Trophoblast cell (in vitro differentiated cells and primary cell): ENCODE data around the gene GCN1.
A peak's percentile ranks its signal among the peaks of the same experiment; 100 is the strongest.

ENCODE experiments used
- DNase-seq, 2 donors: peaks; one replicate each; pipeline ENCODE4 v3.0.0-alpha.2; 2016
- H2AFZ ChIP-seq: 2 replicates; pipeline ENCODE4 v1.6.1; 2013; ENCODE audit warnings: low read length, moderate library complexity, mild to moderate bottlenecking; ENCODE audit not compliant: insufficient read depth, poor library complexity
- H2AK5ac ChIP-seq: 2 replicates; pipeline ENCODE4 v1.6.1; 2013; ENCODE audit warnings: mild to moderate bottlenecking, low read length
- H2BK120ac ChIP-seq: 2 replicates; pipeline ENCODE4 v1.6.1; 2013; ENCODE audit warnings: low read length, mild to moderate bottlenecking, moderate library complexity; ENCODE audit not compliant: insufficient read depth, poor library complexity
- H2BK12ac ChIP-seq: 2 replicates; pipeline ENCODE4 v1.6.1; 2013; ENCODE audit warnings: mild to moderate bottlenecking, low read length, moderate library complexity
- H2BK5ac ChIP-seq: 2 replicates; pipeline ENCODE4 v1.6.1; 2013; ENCODE audit warnings: low read length, low read depth, moderate library complexity, mild to moderate bottlenecking; ENCODE audit not compliant: poor library complexity
- H3K14ac ChIP-seq: 2 replicates; pipeline ENCODE4 v1.6.1; 2013; ENCODE audit warnings: mild to moderate bottlenecking, low read length
- H3K18ac ChIP-seq: 2 replicates; pipeline ENCODE4 v1.6.1; 2013; ENCODE audit warnings: mild to moderate bottlenecking, low read length
- H3K23ac ChIP-seq: 2 replicates; pipeline ENCODE4 v1.6.1; 2013; ENCODE audit warnings: low read length
- H3K27ac ChIP-seq: 2 replicates; pipeline ENCODE4 v1.5.1; 2013; ENCODE audit warnings: low read depth, mild to moderate bottlenecking, inconsistent platforms, low read length, moderate library complexity
- H3K27me3 ChIP-seq: 2 replicates; pipeline ENCODE4 v1.6.1; 2013; ENCODE audit warnings: inconsistent platforms, mild to moderate bottlenecking, low read length, moderate library complexity; ENCODE audit not compliant: insufficient read depth
- H3K36me3 ChIP-seq, 2 experiments: 1 replicate in 1 of 2; 2 replicates in 1 of 2; pipeline ENCODE4 v1.6.1; 2013; ENCODE audit warnings: low read length in 2 of 2, mild to moderate bottlenecking in 2 of 2, moderate library complexity in 1 of 2; ENCODE audit not compliant: insufficient read depth in 2 of 2, control insufficient read depth in 1 of 2
- H3K4ac ChIP-seq: 2 replicates; pipeline ENCODE4 v1.6.1; 2013; ENCODE audit warnings: low read depth, mild to moderate bottlenecking, low read length, moderate library complexity
- H3K4me1 ChIP-seq, 2 experiments: 1 replicate in 1 of 2; 2 replicates in 1 of 2; pipeline ENCODE4 v1.6.1; 2013; ENCODE audit warnings: low read length in 2 of 2, mild to moderate bottlenecking in 2 of 2, moderate library complexity in 1 of 2; ENCODE audit not compliant: insufficient read depth in 2 of 2, control insufficient read depth in 1 of 2
- H3K4me2 ChIP-seq: 2 replicates; pipeline ENCODE4 v1.6.1; 2013; ENCODE audit warnings: inconsistent platforms, mild to moderate bottlenecking, low read length, moderate library complexity
- H3K4me3 ChIP-seq: 2 replicates; pipeline ENCODE4 v1.5.1; 2013; ENCODE audit warnings: mild to moderate bottlenecking, low read depth, low read length, inconsistent platforms
- H3K79me1 ChIP-seq: one replicate; pipeline ENCODE4 v1.6.1; 2013; ENCODE audit warnings: low read length
- H3K79me2 ChIP-seq: 2 replicates; pipeline ENCODE4 v1.6.1; 2013; ENCODE audit warnings: low read length, mild to moderate bottlenecking; ENCODE audit not compliant: control insufficient read depth, insufficient read depth, poor library complexity
- H3K9ac ChIP-seq: 2 replicates; pipeline ENCODE4 v1.6.1; 2013; ENCODE audit warnings: mild to moderate bottlenecking, low read length
- H3K9me3 ChIP-seq: 2 replicates; pipeline ENCODE4 v1.6.1; 2013; ENCODE audit warnings: low read depth, mild to moderate bottlenecking, control low read depth, inconsistent platforms, low read length; ENCODE audit not compliant: insufficient read depth
- H4K12ac ChIP-seq: 2 replicates; pipeline ENCODE4 v1.6.1; 2013; ENCODE audit warnings: low read depth, mild to moderate bottlenecking, low read length, moderate library complexity
- H4K8ac ChIP-seq: 2 replicates; pipeline ENCODE4 v1.6.1; 2013; ENCODE audit warnings: low read depth, mild to moderate bottlenecking, low read length, moderate library complexity
- H4K91ac ChIP-seq: one replicate; pipeline ENCODE4 v1.6.1; 2013; ENCODE audit warnings: low read depth, mild to moderate bottlenecking, low read length, moderate library complexity
- WGBS: extraction: QIAGEN DNeasy Blood & Tissue Kit; methylation state at CpG from one replicate; pipeline ENCODE4 v1.1.7; 2013; ENCODE audit warnings: missing lambda C conversion rate; ENCODE audit not compliant: insufficient read length, insufficient coverage; ENCODE audit errors: extremely low coverage; 5-methylcytosine and 5-hydroxymethylcytosine counted together

The GCN1 gene

GRCh38 chr12:120241561-120242274 is 47.2 kb upstream of the GCN1 start:
- no peak overlapping the region for H4K91ac ChIP-seq
- peaks cover 2% of the 10 kb centered on the region for H3K9me3 ChIP-seq
- peak overlapping the region; percentile 81 for H3K4ac ChIP-seq
- DNase-seq = no peak
- H3K14ac ChIP-seq = no peak overlapping the region
- H2AK5ac ChIP-seq = no peak overlapping the region
- no peak overlapping the region for H4K8ac ChIP-seq
- no peak overlapping the region for H2BK120ac ChIP-seq
- H3K23ac ChIP-seq = no peak overlapping the region
- H2BK5ac ChIP-seq = no peak overlapping the region
- no peak overlapping the region for H3K18ac ChIP-seq
- H3K4me3 ChIP-seq = no peak overlapping the region
- H3K27ac ChIP-seq = no peak overlapping the region
- H3K4me2 ChIP-seq = no peak overlapping the region
- no peaks in the 10 kb centered on the region for H3K79me1 ChIP-seq
- peaks cover 36% of the 10 kb centered on the region for H3K79me2 ChIP-seq
- H3K9ac ChIP-seq = no peak overlapping the region
- no peak overlapping the region for H2AFZ ChIP-seq
- H4K12ac ChIP-seq = no peak overlapping the region
- H3K4me1 ChIP-seq = peaks cover 19 to 30% of the 10 kb centered on the region in 2 experiments
- no CpG with 5 or more reads among the region's 9 CpGs for WGBS
- no peaks in the 10 kb centered on the region for H3K27me3 ChIP-seq
- no peak overlapping the region for H2BK12ac ChIP-seq
- peaks cover 6 to 11% of the 10 kb centered on the region in 2 experiments for H3K36me3 ChIP-seq

GRCh38 chr12:120240495-120240833 is 45.9 kb upstream of the GCN1 start:
- Histone ChIP-seq H4K91ac (no peak overlapping the region), H3K4me3 (no peak overlapping the region), H3K4me2 (no peak overlapping the region), H3K79me2 (peaks cover 42% of the 10 kb centered on the region), H3K14ac (no peak overlapping the region), H3K4me1 (peaks cover 27 to 38% of the 10 kb centered on the region in 2 experiments), H3K27ac (no peak overlapping the region), H4K8ac (no peak overlapping the region), H2AFZ (no peak overlapping the region), H2AK5ac (no peak overlapping the region), H3K79me1 (no peaks in the 10 kb centered on the region), H3K36me3 (peaks cover 9 to 14% of the 10 kb centered on the region in 2 experiments), H3K9me3 (peaks cover 2% of the 10 kb centered on the region), H2BK5ac (no peak overlapping the region), H3K9ac (no peak overlapping the region), H4K12ac (no peak overlapping the region), H3K4ac (peak overlapping the region; percentile 89), H3K23ac (no peak overlapping the region), H2BK120ac (no peak overlapping the region), H2BK12ac (no peak overlapping the region), H3K18ac (peak overlapping the region; percentile 26), H3K27me3 (no peaks in the 10 kb centered on the region)
- no peak for DNase-seq
- no CpG with 5 or more reads among the region's 5 CpGs for WGBS

- Histone ChIP-seq H3K14ac (no peak overlapping the region), H3K18ac (no peak overlapping the region), H3K4me3 (no peak overlapping the region), H3K79me1 (peaks cover 2% of the 10 kb centered on the region), H3K36me3 (peaks cover 9 to 14% of the 10 kb centered on the region in 2 experiments), H3K27me3 (no peaks in the 10 kb centered on the region), H3K9me3 (peaks cover 2% of the 10 kb centered on the region), H3K4me1 (peaks cover 29 to 41% of the 10 kb centered on the region in 2 experiments), H2BK120ac (no peak overlapping the region), H3K23ac (no peak overlapping the region), H3K79me2 (peaks cover 45% of the 10 kb centered on the region), H4K91ac (no peak overlapping the region), H2AK5ac (no peak overlapping the region), H3K4me2 (no peak overlapping the region), H2BK5ac (no peak overlapping the region), H3K9ac (no peak overlapping the region), H3K27ac (no peak overlapping the region), H2BK12ac (no peak overlapping the region), H3K4ac (peak overlapping the region; percentile 89), H2AFZ (no peak overlapping the region), H4K12ac (no peak overlapping the region), H4K8ac (no peak overlapping the region)
- peak in 1 of 2 donors; percentile 52 for DNase-seq
- no CpG with 5 or more reads among the region's 2 CpGs for WGBS
Observed at GRCh38 chr12:120239776-120240494, 45.4 kb upstream of the GCN1 start.

GRCh38 chr12:120238839-120239445 is 44.4 kb upstream of the GCN1 start:
- Histone ChIP-seq H3K4ac (peak overlapping the region; percentile 75), H4K8ac (no peak overlapping the region), H3K18ac (no peak overlapping the region), H2AK5ac (no peak overlapping the region), H3K36me3 (peaks cover 9 to 14% of the 10 kb centered on the region in 2 experiments), H3K4me2 (no peak overlapping the region), H2BK5ac (no peak overlapping the region), H3K4me3 (no peak overlapping the region), H3K27me3 (no peaks in the 10 kb centered on the region), H4K12ac (no peak overlapping the region), H2BK120ac (no peak overlapping the region), H3K9me3 (peaks cover 2% of the 10 kb centered on the region), H3K14ac (no peak overlapping the region), H2BK12ac (no peak overlapping the region), H3K4me1 (peaks cover 33 to 48% of the 10 kb centered on the region in 2 experiments), H3K9ac (no peak overlapping the region), H2AFZ (no peak overlapping the region), H3K23ac (no peak overlapping the region), H3K79me2 (peaks cover 44% of the 10 kb centered on the region), H3K79me1 (peaks cover 4% of the 10 kb centered on the region), H3K27ac (no peak overlapping the region), H4K91ac (no peak overlapping the region)
- WGBS = no CpG with 5 or more reads among the region's 12 CpGs
- peak in 1 of 2 donors; percentile 19 for DNase-seq
